Colon (tissue), 2 donors: ENCODE measurements around the gene ARHGDIG.
"Not testable (repeated sequence)": the region's sequence is repeated elsewhere in the genome, so short reads cannot be mapped to it uniquely, and the experiment has no call there.

Experiments used
- FAIRE-seq: peaks from 2 replicates; lab custom pipeline; 2012; peaks lifted over from hg19 to GRCh38; lab: Jason Lieb, UNC
- donor health status: control.
- donor health status: control.

Gene ARHGDIG

DNA sequence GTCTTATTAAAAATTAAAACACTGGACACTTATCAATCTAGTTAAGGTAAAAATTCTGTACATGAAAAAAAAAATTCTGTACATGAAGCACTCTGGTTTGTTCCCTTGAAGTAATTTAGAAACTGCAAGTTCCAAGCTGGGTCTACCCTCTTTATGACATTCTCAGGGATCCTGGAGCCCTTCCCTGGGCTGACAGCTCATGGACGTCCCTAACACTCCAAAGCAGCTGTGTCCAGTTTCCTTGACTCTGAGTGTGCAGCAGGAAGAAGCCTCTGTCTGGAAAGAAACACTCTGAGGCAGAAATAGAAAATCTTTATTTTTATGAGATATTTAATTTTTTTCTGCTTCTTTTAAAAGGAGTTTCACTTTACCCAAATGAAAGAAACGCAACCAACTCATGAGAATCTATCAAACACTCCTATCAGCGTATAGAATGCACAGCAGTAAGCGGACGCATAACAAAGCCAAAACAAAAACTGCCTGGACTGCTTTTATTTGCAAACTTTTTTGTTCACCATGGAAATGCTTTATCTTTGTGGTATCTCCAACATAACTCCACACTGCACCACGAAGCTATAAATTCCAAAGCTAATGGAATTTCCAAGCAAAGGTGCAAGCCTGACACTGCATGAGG is 50.9 kb downstream of the ARHGDIG start:
- not testable (repeated sequence) for FAIRE-seq
